CD8-positive, alpha-beta memory T cell (primary cell): ENCODE measurements around the gene VPS9D1. TPM values are rescaled to one million over a fixed set of nuclear protein-coding genes. Genes with fewer than 3 reads are reported as not detected.
A peak's percentile ranks its signal among the peaks of the same experiment; 100 is the strongest.
"Not testable (repeated sequence)": the region's sequence is repeated elsewhere in the genome, so short reads cannot be mapped to it uniquely, and the experiment has no call there.

Experiments
- CTCF ChIA-PET: fragments of 350-600 bp; sonication (Branson Sonifier 250); formaldehyde crosslinking; loops from one replicate; lab custom pipeline; 2021; ENCODE audit warnings: antibody characterized with exemption; lab: Charles Lee
- POLR2A ChIA-PET: fragments of 350-600 bp; sonication (Branson Sonifier 250); formaldehyde crosslinking; loops from one replicate; lab custom pipeline; 2021; ENCODE audit warnings: antibody characterized with exemption; lab: Charles Lee
- DNase-seq, 5 donors: peaks; one replicate each; pipeline versions ENCODE4 v3.0.0 to v3.0.0-alpha.2; 2020 to 2022; ENCODE audit warnings: mixed read lengths in 1 of 5
- H3K27ac ChIP-seq: one replicate; pipeline ENCODE4 v1.7.0; 2013; ENCODE audit warnings: low read depth, mild to moderate bottlenecking, low read length, moderate library complexity
- H3K27me3 ChIP-seq: 2 replicates; pipeline ENCODE4 v1.7.0; 2013; ENCODE audit warnings: low read length, mild to moderate bottlenecking; ENCODE audit not compliant: insufficient read depth, poor library complexity, severe bottlenecking
- H3K36me3 ChIP-seq: 2 replicates; pipeline ENCODE4 v1.7.0; 2013; ENCODE audit warnings: mild to moderate bottlenecking, low read length, moderate library complexity; ENCODE audit not compliant: insufficient read depth
- H3K4me1 ChIP-seq: 2 replicates; pipeline ENCODE4 v1.7.0; 2013; ENCODE audit warnings: mild to moderate bottlenecking, low read length, moderate library complexity; ENCODE audit not compliant: insufficient read depth
- H3K4me3 ChIP-seq: 2 replicates; pipeline ENCODE4 v1.7.0; 2013; ENCODE audit warnings: mild to moderate bottlenecking, low read length
- H3K9me3 ChIP-seq: 2 replicates; pipeline ENCODE4 v1.7.0; 2013; ENCODE audit warnings: mild to moderate bottlenecking, low read length
- H3K27ac Mint-ChIP-seq, 8 donors: one replicate each; pipeline ENCODE4 v1.8.0; 2020 to 2021; ENCODE audit warnings: mixed read lengths in 8 of 8, mild to moderate bottlenecking in 6 of 8, inconsistent platforms in 3 of 8, moderate library complexity in 3 of 8
- H3K27me3 Mint-ChIP-seq, 2 donors: one replicate each; pipeline ENCODE4 v1.8.0; 2020 to 2021; ENCODE audit warnings: mixed read lengths in 2 of 2, mild to moderate bottlenecking in 1 of 2, moderate library complexity in 1 of 2
- H3K36me3 Mint-ChIP-seq, 3 donors: one replicate each; pipeline ENCODE4 v1.8.0; 2020 to 2021; ENCODE audit warnings: mixed read lengths in 3 of 3, inconsistent platforms in 1 of 3, mild to moderate bottlenecking in 1 of 3
- H3K4me1 Mint-ChIP-seq, 3 donors: one replicate each; pipeline ENCODE4 v1.8.0; 2020 to 2021; ENCODE audit warnings: mixed read lengths in 3 of 3, inconsistent platforms in 1 of 3, mild to moderate bottlenecking in 1 of 3
- H3K4me3 Mint-ChIP-seq, 7 donors: one replicate each; pipeline ENCODE4 v1.8.0; 2020 to 2021; ENCODE audit warnings: mixed read lengths in 7 of 7, mild to moderate bottlenecking in 6 of 7, moderate library complexity in 4 of 7, inconsistent platforms in 2 of 7
- H3K9me3 Mint-ChIP-seq, 5 donors: one replicate each; pipeline ENCODE4 v1.8.0; 2020 to 2022; ENCODE audit warnings: mixed read lengths in 5 of 5, mild to moderate bottlenecking in 3 of 5, moderate library complexity in 2 of 5, inconsistent platforms in 1 of 5
- polyA plus RNA-seq: library from polyadenylated mRNA; unstranded; fragments of 300-500 nt; fragmentation: Illumina TruSeq; gene quantifications from one replicate; pipeline ENCODE4 v1.2.3, GENCODE V29; 2021
- total RNA-seq, 2 experiments: library from RNA; stranded (reverse); gene quantifications; one replicate each; pipeline ENCODE4 v1.2.3, GENCODE V29; 2021

The VPS9D1 gene
- total and polyA plus RNA-seq, 3 experiments from 2014 or later = 1.6 to 4.0 (median 3.7) TPM

DNA sequence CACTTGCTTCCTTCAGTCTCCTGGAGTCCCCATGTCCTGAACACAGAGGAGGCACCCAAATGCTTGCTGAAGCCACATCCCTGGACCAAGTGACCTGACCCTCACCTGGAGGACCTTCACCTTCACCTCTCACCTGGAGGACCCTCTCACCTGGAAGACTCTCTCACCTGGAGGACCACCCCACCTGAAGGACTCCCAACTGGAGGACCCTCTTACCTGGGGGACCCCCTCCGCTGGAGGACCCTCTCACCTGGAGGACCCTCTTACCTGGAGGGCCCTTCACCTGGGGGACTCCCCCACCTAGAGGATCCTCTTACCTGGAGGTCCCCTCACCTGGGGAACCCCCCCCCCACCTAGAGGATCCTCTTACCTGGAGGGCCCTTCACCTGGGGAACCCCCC is 34.8 kb downstream of the VPS9D1 start:
- no peaks in the 10 kb centered on the region for H3K9me3 Mint-ChIP-seq
- no peaks in the 10 kb centered on the region for H3K27me3 Mint-ChIP-seq
- Histone ChIP-seq H3K36me3 (peaks cover 5% of the 10 kb centered on the region), H3K9me3 (no peaks in the 10 kb centered on the region), H3K27me3 (no peaks in the 10 kb centered on the region), H3K4me1 (peaks cover 12% of the 10 kb centered on the region), H3K4me3 (no peak overlapping the region), H3K27ac (no peak overlapping the region)
- peak overlapping the region in 6 of 8 donors; percentile 57 to 95 (median 93) for H3K27ac Mint-ChIP-seq
- no peak for DNase-seq
- peaks cover 8 to 21% (median 12%) of the 10 kb centered on the region in 3 donors for H3K4me1 Mint-ChIP-seq
- CTCF ChIA-PET = interaction anchor here (0.6 to 2.4 kb wide), 3 partner anchors 11 to 20 kb away, joined by 3 to 17 read pairs (median 4); no protein-coding TSS in a partner anchor
- H3K36me3 Mint-ChIP-seq = peaks cover 0 to 14% (median 2%) of the 10 kb centered on the region in 3 donors
- peak overlapping the region; percentile 37 to 95 (median 91) for H3K4me3 Mint-ChIP-seq
- POLR2A ChIA-PET = interaction anchor here (0.7 to 2.1 kb wide), 3 partner anchors 13 to 187 kb away, joined by 3 to 7 read pairs (median 5); partner anchors contain the start of gene TCF25

DNA sequence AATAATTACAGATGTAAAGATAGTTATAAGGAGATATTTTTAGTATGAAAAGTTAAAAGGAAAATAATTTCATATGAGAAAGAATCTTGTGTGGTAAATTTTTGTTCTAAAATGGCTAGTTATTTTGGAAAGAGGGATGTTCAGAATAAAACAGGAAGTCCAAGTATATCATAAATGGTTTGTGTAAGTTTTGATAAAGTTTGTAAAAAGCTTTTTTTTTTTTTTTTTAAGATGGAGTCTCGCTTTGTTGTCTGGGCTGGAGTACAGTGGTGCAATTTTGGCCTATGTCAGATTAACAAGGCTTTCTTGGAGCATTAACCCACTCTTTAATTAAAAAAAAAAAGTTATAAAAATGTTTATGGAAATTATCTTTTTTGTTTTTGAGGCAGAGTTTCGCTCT is 42.4 kb downstream of the VPS9D1 start:
- no peak overlapping the region for H3K4me3 Mint-ChIP-seq
- Histone ChIP-seq H3K36me3 (no peaks in the 10 kb centered on the region), H3K27me3 (no peaks in the 10 kb centered on the region), H3K4me3 (no peak overlapping the region), H3K4me1 (no peaks in the 10 kb centered on the region), H3K9me3 (no peaks in the 10 kb centered on the region), H3K27ac (no peak overlapping the region)
- CTCF ChIA-PET = interaction anchor here (0.8 kb wide), 1 partner anchor 115 kb away, joined by 3 read pairs; no protein-coding TSS in a partner anchor
- H3K27me3 Mint-ChIP-seq = no peaks in the 10 kb centered on the region
- POLR2A ChIA-PET = interaction anchor here (0.6 kb wide), 1 partner anchor 63 kb away, joined by 3 read pairs; no protein-coding TSS in a partner anchor
- H3K36me3 Mint-ChIP-seq = no peaks in the 10 kb centered on the region
- DNase-seq = no peak
- H3K4me1 Mint-ChIP-seq = no peaks in the 10 kb centered on the region
- H3K9me3 Mint-ChIP-seq = no peaks in the 10 kb centered on the region
- no peak overlapping the region for H3K27ac Mint-ChIP-seq

- H3K4me3 ChIP-seq = no peak overlapping the region
- DNase-seq = no peak
- no peaks in the 10 kb centered on the region for H3K36me3 ChIP-seq
- no peaks in the 10 kb centered on the region for H3K27me3 ChIP-seq
- Mint-ChIP-seq H3K27ac (no peak overlapping the region), H3K36me3 (no peaks in the 10 kb centered on the region), H3K4me3 (no peak overlapping the region), H3K27me3 (no peaks in the 10 kb centered on the region), H3K9me3 (no peaks in the 10 kb centered on the region), H3K4me1 (no peaks in the 10 kb centered on the region)
- H3K27ac ChIP-seq = no peak overlapping the region
- POLR2A ChIA-PET = no interaction called here
- H3K9me3 ChIP-seq = no peaks in the 10 kb centered on the region
- CTCF ChIA-PET = no interaction called here
- H3K4me1 ChIP-seq = peaks cover 5% of the 10 kb centered on the region
Measured at GRCh38 chr16:89672177-89672941, 48.3 kb downstream of the VPS9D1 start.

GRCh38 chr16:89671565-89671964 is 49.1 kb downstream of the VPS9D1 start:
- H3K27me3 Mint-ChIP-seq, H3K4me3 Mint-ChIP-seq, H3K36me3 ChIP-seq, H3K4me1 ChIP-seq, CTCF ChIA-PET, H3K4me3 ChIP-seq, H3K9me3 Mint-ChIP-seq, DNase-seq, H3K4me1 Mint-ChIP-seq, H3K27ac Mint-ChIP-seq, H3K27ac ChIP-seq, H3K27me3 ChIP-seq, H3K9me3 ChIP-seq, POLR2A ChIA-PET, H3K36me3 Mint-ChIP-seq: not testable (repeated sequence)

DNA sequence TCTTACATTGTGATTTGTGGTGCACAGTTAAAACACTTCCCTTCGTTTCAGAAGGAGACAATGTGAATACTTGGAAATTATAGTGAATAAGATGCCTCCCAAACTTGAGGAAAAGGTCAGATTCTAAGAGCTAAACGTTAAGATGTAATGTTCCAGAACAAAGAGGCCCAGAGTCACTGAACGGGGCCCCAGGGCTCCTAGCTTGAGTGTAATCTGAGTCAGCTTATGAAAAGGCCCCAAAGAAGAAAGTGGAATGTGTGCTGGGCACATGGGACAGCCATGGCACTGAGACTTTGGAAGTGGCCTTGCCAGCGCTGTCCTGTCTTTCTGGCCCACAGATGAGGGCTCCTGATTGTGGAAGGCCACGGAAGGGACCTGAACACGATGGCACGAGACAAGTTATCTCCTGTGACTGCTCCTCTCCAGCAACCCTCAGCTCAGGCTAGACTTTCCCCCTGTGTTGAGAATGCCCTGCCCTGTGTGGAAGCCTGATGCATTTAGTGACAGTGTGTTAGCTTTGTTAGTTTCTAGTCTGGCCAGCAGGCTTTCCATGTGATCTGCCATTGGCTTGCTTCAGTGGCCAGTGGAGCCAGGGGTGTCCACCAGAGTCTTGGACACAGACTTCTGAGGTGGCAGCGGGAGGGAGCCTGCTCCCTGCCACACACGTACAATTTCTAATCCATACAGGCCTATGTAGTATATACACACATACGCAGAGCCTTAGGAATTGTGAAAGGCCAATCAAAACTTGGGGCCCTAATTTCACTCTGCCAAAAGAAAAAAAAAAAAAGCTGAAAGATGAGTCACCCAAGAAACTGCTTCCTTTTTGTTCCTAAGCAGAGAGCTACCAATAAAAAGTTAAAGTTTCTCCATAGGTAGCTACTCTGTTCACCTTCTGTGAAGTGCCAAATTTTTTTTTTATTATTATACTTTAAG is 49.9 kb downstream of the VPS9D1 start:
- Histone ChIP-seq H3K36me3 (no peaks in the 10 kb centered on the region), H3K4me3 (no peak overlapping the region), H3K27me3 (no peaks in the 10 kb centered on the region), H3K27ac (no peak overlapping the region), H3K9me3 (no peaks in the 10 kb centered on the region), H3K4me1 (peaks cover 5% of the 10 kb centered on the region)
- Mint-ChIP-seq H3K4me3 (no peak overlapping the region), H3K4me1 (no peaks in the 10 kb centered on the region), H3K27ac (no peak overlapping the region), H3K27me3 (no peaks in the 10 kb centered on the region), H3K36me3 (no peaks in the 10 kb centered on the region), H3K9me3 (no peaks in the 10 kb centered on the region)
- ChIA-PET POLR2A (no interaction called here), CTCF (interaction anchor here (0.8 kb wide), 1 partner anchor 12 kb away, joined by 3 read pairs; no protein-coding TSS in a partner anchor)
- no peak for DNase-seq

- ChIA-PET POLR2A (no interaction called here), CTCF (no interaction called here)
- Mint-ChIP-seq H3K4me1 (no peaks in the 10 kb centered on the region), H3K27ac (no peak overlapping the region), H3K4me3 (no peak overlapping the region), H3K36me3 (no peaks in the 10 kb centered on the region), H3K27me3 (no peaks in the 10 kb centered on the region), H3K9me3 (no peaks in the 10 kb centered on the region)
- DNase-seq = no peak
- H3K36me3 ChIP-seq = no peaks in the 10 kb centered on the region
- peaks cover 5% of the 10 kb centered on the region for H3K4me1 ChIP-seq
- no peak overlapping the region for H3K27ac ChIP-seq
- H3K9me3 ChIP-seq = no peaks in the 10 kb centered on the region
- H3K4me3 ChIP-seq = no peak overlapping the region
- H3K27me3 ChIP-seq = no peaks in the 10 kb centered on the region
Measured at GRCh38 chr16:89669755-89670154, 50.9 kb downstream of the VPS9D1 start.

DNA sequence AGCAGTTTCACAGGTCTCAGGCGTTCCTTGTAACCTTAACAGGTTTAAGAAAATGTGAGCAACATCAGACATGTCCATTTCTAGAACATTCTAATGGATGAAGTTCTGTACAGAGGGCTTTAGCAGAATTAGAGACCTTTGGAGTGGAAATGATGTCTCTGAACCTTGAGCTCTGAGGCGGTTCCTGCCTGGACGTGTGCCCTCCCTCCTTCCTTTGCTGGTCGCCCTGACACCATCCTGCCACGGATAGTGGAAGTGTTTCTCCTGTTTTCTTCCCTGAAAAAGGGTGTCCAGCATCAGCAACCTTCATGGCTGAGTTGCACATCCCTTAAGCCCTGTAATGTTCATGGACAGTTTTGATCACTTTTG is 51.9 kb downstream of the VPS9D1 start:
- no peaks in the 10 kb centered on the region for H3K36me3 Mint-ChIP-seq
- DNase-seq = no peak
- Histone ChIP-seq H3K36me3 (no peaks in the 10 kb centered on the region), H3K27me3 (no peaks in the 10 kb centered on the region), H3K9me3 (no peaks in the 10 kb centered on the region), H3K4me3 (no peak overlapping the region), H3K4me1 (peaks cover 5% of the 10 kb centered on the region), H3K27ac (no peak overlapping the region)
- H3K4me1 Mint-ChIP-seq = no peaks in the 10 kb centered on the region
- ChIA-PET CTCF (no interaction called here), POLR2A (no interaction called here)
- no peak overlapping the region for H3K27ac Mint-ChIP-seq
- H3K9me3 Mint-ChIP-seq = no peaks in the 10 kb centered on the region
- H3K27me3 Mint-ChIP-seq = no peaks in the 10 kb centered on the region
- H3K4me3 Mint-ChIP-seq = no peak overlapping the region

- Mint-ChIP-seq H3K4me3 (no peak overlapping the region), H3K36me3 (peaks cover 0 to 4% (median 3%) of the 10 kb centered on the region in 3 donors), H3K27ac (no peak overlapping the region), H3K27me3 (no peaks in the 10 kb centered on the region), H3K4me1 (no peaks in the 10 kb centered on the region), H3K9me3 (no peaks in the 10 kb centered on the region)
- Histone ChIP-seq H3K27me3 (no peaks in the 10 kb centered on the region), H3K4me1 (peaks cover 5% of the 10 kb centered on the region), H3K4me3 (no peak overlapping the region), H3K9me3 (no peaks in the 10 kb centered on the region), H3K36me3 (no peaks in the 10 kb centered on the region), H3K27ac (no peak overlapping the region)
- DNase-seq = no peak
- ChIA-PET POLR2A (no interaction called here), CTCF (interaction anchor here (1.7 kb wide), 1 partner anchor 32 kb away, joined by 4 read pairs; no protein-coding TSS in a partner anchor)
Measured at GRCh38 chr16:89667633-89668032, 53.1 kb downstream of the VPS9D1 start.
